ENCODE measurements around the gene MPP3.

The MPP3 gene

DNA sequence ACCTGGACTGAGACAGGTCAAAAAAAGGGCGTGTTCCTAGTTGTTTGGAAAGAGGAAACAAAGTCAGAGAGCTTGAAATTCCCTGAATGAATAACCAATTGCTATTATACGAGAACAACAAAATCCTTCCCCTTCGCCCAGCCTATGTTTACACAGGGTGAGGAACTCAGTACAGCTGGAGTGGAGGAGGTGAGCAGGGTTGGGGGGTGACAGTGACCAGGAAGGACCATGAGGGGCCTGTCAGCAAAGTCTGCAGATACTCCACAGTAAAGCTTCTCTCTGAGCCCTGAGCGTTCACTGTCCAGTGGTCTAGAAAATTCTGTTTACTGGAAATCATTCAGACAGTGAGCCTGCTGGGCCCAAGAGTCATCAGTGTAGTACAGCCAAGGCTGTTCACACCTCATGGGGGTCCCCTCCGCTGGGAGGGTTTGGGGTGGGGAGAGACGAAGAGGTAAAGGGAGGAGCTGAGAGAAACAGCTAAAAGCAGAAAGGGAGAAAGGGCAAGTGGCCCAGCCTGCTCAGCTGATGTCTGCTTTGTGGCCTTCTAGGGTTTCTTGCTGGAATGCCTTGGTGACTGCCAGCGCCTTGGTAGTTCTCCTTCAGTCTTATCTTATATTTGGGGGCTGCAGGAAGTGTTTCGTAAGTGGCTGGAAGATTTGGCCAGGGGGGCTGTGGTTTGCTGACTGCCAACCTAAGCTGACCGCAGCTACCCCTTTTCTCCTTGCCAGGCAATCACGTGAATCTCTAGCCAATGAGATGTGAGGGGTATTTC is 59.9 kb downstream of the MPP3 start:
- no peak for DNase-seq (ENCODE audit: low read depth in 2 of 2)

DNA sequence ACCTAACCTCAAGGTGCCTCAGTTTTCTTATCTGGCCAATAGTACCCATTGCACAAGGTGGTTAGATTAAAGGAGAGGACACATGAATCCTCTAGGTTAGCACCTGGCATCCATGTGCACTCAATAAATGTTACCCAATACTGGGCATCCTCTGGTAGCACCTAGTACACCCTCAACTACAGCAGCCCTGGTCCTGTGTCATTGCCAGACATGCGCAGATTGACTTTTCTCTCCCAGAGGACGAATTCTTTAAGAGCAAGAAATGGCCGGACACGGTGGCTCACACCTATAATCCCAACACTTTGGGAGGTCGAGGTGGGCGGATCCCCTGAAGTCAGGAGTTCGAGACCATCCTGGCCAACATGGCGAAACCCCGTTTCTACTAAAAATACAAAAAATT is 61.5 kb downstream of the MPP3 start:
- DNase-seq (ENCODE audit: low read depth in 2 of 2): no peak

- DNase-seq (ENCODE audit: low read depth in 2 of 2): no peak
These were observed 62.0 kb downstream of the MPP3 start for GRCh38 chr17:43770957-43771356.

DNA sequence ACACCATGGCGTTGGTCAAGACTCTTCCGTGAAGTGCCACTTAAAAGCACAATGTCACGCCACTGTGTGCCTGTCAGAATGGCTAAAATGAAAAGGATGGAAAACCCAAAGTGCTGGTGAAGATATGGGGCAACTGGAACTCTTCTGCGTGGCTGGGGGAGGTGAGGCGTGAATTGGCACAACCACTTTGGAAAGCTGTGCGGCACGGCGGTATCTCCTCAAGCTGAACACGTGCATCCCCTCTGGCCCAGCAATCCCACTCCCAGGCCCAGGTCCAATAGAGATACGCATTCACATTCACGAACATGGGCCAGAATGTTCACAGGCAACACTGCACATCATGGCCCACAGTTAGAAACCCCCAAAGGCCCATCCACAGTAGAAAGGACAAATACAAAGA is 63.1 kb downstream of the MPP3 start:
- no peak for DNase-seq (ENCODE audit: low read depth in 2 of 2)

DNA sequence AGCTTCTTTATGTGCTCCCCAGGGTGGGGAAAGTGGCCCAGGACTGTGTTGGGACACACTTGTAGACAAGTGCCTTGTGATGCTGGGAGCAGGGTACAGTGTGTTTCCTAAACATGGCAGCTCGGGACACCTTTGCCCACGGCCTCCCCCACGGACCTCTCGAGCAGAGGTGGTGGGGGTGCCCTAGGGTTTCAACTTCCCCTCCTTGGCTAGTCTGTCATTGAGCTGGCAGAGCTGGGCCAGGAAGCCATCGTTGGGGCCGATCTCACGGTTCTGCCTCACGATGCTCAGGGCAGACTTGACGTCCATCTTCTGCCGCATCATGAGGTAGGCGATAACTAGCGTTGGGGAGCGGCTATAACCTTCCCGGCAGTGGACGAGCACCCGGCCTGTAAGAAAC is 63.5 kb downstream of the MPP3 start:
- no peak for DNase-seq (ENCODE audit: low read depth in 2 of 2)

DNA sequence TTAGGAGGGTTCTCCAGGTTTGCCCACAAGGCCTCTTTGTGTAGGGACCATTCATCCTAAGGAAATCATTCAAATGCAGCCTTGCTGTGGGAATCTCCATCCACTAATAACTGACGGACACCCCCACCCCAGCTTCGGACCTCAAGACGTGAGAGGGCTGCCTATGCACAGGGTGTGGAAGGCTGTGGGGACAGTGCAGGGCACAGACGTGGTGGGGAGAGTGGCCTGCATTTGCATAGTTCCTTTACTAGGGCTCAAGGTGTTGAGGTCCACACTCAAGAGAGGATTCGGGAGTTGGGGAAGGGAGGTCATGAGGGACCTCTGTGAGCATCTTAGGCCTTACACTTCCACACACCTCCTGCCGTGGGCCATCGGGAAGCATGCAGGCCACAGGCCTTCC is 64.0 kb downstream of the MPP3 start:
- no peak for DNase-seq (ENCODE audit: low read depth in 2 of 2)

DNA sequence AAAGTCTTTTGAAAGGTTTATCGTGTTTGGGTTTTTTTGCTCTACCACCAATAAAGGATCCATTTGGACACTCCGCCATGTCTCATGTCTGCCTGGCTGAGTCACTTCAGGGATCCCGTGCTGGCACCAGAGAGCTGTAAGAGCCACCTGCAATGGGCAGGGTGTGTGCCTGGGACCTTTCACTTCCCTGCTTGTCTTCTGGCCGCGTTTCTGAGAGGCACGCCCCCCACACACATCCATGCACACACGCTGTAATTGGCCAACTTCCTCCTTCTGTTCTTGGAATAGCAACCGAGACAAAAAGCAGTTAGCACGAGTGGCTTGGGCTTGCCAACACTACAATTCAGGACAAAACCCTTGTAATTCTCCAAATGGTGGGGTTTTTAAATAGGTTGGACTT is 64.6 kb downstream of the MPP3 start:
- DNase-seq (ENCODE audit: low read depth in 2 of 2): no peak

DNA sequence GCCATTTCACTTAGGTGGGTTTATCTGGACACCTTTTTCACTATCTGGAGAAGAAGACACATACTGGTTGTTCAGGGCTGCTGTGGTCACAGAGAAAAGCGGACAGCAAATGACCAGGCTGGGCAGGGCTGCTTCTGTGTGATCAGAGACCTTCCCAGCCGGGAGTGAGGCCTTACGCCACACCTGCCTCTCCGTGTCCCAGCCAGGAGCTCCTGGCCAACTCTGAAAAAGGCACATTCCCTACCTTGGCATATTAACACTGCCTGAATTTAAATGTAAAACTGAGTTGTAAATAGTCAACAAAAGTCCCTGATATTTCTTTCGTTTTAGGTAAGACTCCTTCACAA is 65.3 kb downstream of the MPP3 start:
- DNase-seq (ENCODE audit: low read depth in 2 of 2): no peak

DNA sequence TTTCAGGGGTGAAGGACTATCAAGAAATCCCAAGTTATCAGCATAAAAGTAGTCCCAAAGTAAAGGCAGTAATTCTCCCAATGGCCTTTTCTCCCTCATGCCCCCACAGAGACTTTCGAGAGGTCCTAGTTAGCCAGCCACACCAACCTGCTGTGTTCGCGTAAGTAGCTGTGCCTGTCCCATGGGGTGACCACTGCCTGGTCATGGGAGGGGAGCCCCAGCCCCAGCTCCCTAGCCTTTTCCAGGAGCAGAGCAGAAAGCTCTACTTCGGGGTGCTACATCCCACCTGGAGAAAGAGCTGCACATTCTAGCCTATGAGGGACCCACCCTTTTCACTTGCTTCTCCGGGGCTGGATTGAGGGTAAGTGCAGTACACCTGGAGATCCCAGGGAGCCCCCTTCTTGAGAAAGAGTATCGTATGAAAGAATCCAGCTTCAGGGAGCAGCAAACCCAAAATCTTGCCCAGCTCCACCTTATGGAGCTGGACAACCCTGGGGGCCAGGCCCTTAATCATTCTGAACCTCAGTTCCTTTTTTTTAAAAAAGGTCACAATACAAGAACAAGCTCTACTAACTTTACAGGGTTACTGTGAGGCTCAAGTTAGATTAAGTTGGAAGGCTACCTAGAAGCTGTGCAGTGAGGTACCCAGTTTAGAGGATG is 65.8 kb downstream of the MPP3 start:
- no peak for DNase-seq (ENCODE audit: low read depth in 2 of 2)

GRCh38 chr17:43766413-43767052 is 66.4 kb downstream of the MPP3 start:
- DNase-seq (ENCODE audit: low read depth in 2 of 2): peak; percentile 31 to 36

DNA sequence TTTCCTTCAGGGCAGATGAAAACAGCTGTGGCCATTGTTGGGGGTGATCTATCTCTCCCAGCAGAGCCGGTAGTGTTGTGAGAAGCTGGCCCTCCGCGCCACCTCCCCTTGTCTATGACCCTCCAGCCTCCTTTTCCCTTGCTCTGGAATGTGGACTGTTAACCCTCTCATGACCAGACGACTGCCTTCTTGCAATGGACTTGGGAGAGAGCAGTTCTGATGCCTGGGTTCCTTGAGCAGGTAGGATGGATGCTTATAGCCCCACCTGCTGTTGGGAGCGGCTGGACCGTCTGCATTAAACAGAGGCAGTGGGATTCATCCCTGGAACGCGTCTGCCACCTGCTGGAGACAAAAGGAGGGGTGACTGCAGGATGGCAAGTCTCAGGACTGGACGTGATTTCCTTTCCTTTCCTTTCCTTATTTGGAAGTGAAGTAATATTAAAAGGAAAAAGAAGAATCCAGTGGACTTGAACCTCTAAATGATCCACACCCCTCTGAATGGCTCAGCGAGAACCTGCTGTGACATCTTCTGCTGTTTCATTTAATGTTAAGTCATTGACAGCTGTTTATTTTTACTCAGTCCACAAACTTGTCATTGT is 72.6 kb downstream of the MPP3 start:
- DNase-seq (ENCODE audit: low read depth in 2 of 2): peak; percentile 88 to 93

DNA sequence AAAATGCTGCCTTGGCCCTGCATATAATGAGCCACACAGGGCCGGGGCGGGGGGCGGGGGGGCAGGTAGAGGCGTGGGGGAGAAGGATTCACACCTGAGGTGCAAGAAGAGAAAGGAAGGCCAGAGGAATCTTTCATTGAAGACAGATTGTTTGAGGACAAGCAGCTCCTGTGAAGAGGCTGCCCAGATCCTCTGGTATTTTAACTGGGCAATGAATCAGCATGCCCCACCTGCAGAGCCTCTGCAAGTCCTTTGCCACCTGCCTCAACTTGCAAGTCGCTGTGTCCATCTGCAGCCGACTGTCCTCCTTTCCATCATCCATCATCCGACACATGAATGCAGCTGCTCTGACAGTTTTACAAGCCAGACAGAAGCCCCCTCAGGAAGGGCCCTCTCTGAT is 73.1 kb downstream of the MPP3 start:
- no peak for DNase-seq (ENCODE audit: low read depth in 2 of 2)

- DNase-seq (ENCODE audit: low read depth in 2 of 2): no peak
These were observed 74.3 kb downstream of the MPP3 start, which contains the start of gene SOST for GRCh38 chr17:43758497-43759174. SOST (minus strand) TSS chr17:43758791; CDS start chr17:43758741, 50 bp downstream.

GRCh38 chr17:43758086-43758485 is 74.9 kb downstream of the MPP3 start:
- no peak for DNase-seq (ENCODE audit: low read depth in 2 of 2)

DNA sequence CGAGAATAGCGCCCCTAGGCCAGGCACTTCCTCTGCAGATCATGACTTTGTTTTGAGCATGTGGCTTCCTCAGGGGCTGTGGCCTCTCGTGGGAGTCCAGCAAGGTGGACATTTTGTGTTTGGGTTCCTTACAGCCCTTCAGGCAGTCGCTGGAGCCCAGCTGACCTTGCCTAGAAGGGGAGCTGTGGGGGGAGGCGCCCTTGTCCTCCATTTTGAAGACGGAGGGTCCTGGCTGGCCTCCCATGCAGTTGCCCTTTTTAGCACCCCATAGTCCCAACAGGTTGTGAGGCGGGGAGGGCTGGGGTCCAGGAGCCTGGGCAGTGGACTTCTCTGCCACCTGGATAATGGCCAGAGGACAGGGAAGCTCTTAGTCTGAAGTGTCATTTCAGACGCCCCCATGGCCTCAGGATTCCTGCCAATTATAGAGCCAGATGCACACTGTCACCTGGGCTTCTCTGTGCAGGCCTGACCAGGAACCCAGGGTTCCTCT is 75.7 kb downstream of the MPP3 start:
- no peak for DNase-seq (ENCODE audit: low read depth in 2 of 2)

DNA sequence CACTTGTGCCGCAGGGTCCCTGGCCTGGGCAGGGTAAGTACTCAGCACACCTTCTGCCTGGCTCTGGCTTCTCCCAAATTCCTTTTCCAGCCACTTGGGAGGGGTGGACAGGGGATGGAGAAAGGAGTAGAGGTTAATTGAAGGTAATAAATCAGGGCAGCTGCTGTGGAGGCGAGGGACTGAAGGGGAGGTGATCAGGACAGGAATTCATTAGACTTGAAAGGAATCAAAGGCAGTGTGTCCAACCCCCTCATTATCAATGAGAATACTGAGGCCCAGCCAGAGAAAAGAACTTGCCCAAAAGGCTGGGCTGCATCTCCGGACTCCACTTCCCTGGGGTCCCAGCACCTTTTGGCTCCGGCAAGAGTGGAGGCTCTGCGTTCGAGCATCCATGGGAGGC is 76.7 kb downstream of the MPP3 start:
- no peak for DNase-seq (ENCODE audit: low read depth in 2 of 2)

- peak in 1 of 2 donors; percentile 20 for DNase-seq (ENCODE audit: low read depth in 2 of 2)
These were observed 77.5 kb downstream of the MPP3 start for GRCh38 chr17:43755389-43755875.

DNA sequence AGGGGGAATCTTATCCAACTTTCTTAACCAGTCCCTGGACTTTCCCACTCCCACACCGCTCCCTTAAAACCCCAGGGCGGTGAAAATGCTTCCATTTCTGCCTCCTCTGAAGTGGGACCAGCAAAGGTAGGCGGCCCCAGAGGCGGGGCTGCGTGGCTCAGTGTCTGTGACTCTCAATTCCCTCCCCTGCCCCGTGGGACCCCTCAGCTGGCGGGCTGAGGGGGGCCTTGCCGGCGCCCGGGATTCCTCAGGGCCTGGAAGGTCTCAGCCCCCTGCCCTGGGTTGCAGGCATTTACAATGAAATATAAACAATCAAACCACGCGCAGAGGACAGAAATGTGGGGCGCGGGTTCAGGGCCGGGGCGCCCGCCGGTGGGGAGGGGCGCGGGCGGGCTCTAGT is 78.0 kb downstream of the MPP3 start:
- DNase-seq (ENCODE audit: low read depth in 2 of 2): no peak

DNA sequence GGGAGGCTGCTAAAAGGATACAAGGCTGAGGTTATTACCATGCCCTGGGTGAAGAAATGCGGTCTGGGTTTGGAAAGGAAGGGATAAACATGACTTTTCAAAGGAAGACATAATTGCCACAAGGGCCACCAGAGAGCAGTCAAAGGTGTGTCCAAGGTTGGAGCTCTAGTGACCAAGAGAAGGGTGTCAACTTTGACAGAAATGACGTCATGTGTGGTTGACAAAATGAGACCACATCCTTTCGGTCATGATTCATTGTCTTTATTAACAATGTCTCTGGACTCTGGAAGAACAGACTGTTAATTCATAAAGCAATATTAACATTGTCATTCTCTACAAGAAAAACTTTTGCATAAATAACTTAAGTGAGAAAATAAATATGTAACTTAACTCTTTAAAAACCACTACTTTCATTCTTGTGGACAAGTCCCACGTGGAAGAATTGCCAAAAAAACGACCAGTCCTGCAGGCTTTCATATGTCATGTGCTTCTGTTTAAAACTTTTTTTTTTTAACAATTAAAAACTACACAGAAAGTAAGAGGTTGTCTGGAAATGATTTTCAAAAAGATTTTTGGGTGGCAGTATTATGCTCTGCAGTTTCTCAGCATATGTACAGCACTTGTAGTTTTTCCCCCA is 79.3 kb downstream of the MPP3 start:
- no peak for DNase-seq (ENCODE audit: low read depth in 2 of 2)
